ENCODE data around the gene TEX19. TPM values are rescaled to one million over a fixed set of nuclear protein-coding genes. Genes with fewer than 3 reads are reported as not detected.

The TEX19 gene
- total RNA-seq, 2 experiments from 2014 or later, result not detected

DNA sequence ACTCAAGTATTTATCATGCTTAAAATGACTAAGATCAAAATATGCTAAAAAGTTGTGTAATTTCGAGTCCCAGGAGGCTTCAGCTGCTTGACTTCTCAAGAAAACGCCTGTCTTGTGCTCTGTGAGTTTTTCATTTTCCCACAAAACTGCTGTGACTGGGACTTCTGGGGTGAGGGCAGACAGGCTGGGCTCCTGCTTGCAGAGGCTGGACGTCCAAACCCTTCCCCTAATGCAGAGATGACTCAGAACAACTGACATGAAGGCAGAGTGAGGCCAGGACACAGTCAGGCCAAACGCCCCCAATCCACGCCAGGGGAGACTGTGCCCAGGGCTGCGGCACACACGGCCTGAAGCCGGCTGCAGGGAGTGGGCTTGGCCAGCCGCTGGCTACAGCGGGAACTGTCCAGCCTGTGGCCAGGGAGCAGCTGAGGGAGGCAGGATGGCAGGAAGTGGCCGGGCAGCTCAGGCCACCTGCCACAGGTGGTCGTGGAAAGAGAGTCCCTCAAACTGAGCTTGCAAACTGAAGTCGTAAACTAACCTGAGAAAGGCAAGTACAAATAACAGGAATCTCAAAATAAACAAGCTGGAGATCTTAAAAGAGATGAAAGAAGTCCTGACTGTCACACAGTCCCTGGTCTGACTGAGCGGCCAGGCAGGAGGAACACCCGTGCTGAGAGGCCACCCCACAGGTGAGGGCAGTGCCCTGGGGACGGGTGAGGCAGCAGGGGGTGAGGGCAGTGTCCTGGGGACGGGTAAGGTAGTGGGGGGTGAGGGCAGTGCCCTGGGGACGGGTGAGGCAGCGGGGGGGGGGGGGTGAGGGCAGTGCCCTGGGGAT, 37.8 kb downstream of the TEX19 start:
- no peaks in the 10 kb centered on the region for H3K9me3 Mint-ChIP-seq
- ChIA-PET CTCF (no interaction called here), POLR2A (no interaction called here)
- H3K27me3 Mint-ChIP-seq, result no peaks in the 10 kb centered on the region
- DNase-seq, result no peak
- H3K4me3 Mint-ChIP-seq, result no peak overlapping the region
- H3K36me3 Mint-ChIP-seq, result peaks cover 4% of the 10 kb centered on the region
- intact Hi-C loops (cut with micrococcal nuclease), result no loop called here
- H3K27ac Mint-ChIP-seq, result no peak overlapping the region
- peaks cover 15% of the 10 kb centered on the region for H3K4me1 Mint-ChIP-seq (ENCODE audit: low read depth)

- Mint-ChIP-seq H3K9me3 (no peaks in the 10 kb centered on the region), H3K4me3 (no peak overlapping the region), H3K4me1 (ENCODE audit: low read depth) (peaks cover 16% of the 10 kb centered on the region), H3K27ac (no peak overlapping the region), H3K27me3 (no peaks in the 10 kb centered on the region), H3K36me3 (peaks cover 7% of the 10 kb centered on the region)
- ChIA-PET CTCF (interaction anchor here (0.6 kb wide), 2 partner anchors 27 to 46 kb away, joined by 3 to 4 read pairs; no protein-coding TSS in a partner anchor), POLR2A (no interaction called here)
- intact Hi-C loops (cut with micrococcal nuclease), result no loop called here
- DNase-seq, result no peak
Observed at GRCh38 chr17:82397449-82398335, 38.6 kb downstream of the TEX19 start.

GRCh38 chr17:82399041-82399441, 40.0 kb downstream of the TEX19 start:
- DNase-seq, result no peak
- Mint-ChIP-seq H3K4me1 (ENCODE audit: low read depth) (peaks cover 16% of the 10 kb centered on the region), H3K27me3 (no peaks in the 10 kb centered on the region), H3K36me3 (peaks cover 16% of the 10 kb centered on the region), H3K9me3 (no peaks in the 10 kb centered on the region), H3K27ac (no peak overlapping the region), H3K4me3 (no peak overlapping the region)
- ChIA-PET CTCF (interaction anchor here (0.6 kb wide), 1 partner anchor 82 kb away, joined by 3 read pairs; no protein-coding TSS in a partner anchor), POLR2A (interaction anchor here (0.7 to 1.6 kb wide), 2 partner anchors 29 to 101 kb away, joined by 3 read pairs; no protein-coding TSS in a partner anchor)
- intact Hi-C loops (cut with micrococcal nuclease), result no loop called here

DNA sequence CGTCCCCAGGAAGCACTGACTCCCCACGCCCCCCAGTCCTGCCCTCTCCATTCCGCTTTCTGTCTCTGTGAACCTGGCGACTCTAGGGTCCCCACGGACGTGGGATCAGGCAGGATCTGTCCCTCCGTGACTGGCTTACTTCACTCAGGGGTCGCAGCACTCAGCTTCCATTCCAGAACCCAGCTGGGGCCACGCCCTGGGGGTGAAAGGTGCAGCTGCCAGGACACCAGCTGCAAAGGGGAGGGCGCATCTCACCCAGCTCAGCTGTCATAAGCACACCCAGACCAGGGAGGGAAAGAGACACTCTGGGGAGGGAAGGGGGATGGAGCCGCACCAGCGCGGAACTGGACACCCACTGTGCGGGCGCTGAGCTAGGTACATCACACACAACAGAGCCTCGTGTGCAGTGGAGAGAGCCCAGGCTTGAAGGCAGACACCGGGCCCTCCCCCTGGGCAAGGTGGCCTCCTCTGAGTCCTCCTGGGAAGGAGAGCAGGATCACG, 40.6 kb downstream of the TEX19 start:
- DNase-seq, result no peak
- H3K9me3 Mint-ChIP-seq, result no peaks in the 10 kb centered on the region
- H3K4me1 Mint-ChIP-seq (ENCODE audit: low read depth), result peaks cover 16% of the 10 kb centered on the region
- no peak overlapping the region for H3K27ac Mint-ChIP-seq
- peaks cover 16% of the 10 kb centered on the region for H3K36me3 Mint-ChIP-seq
- ChIA-PET POLR2A (interaction anchor here (0.7 to 1.6 kb wide), 2 partner anchors 29 to 101 kb away, joined by 3 read pairs; no protein-coding TSS in a partner anchor), CTCF (interaction anchor here (0.7 kb wide), 1 partner anchor 14 kb away, joined by 3 read pairs; no protein-coding TSS in a partner anchor)
- H3K27me3 Mint-ChIP-seq, result no peaks in the 10 kb centered on the region
- no peak overlapping the region for H3K4me3 Mint-ChIP-seq
- intact Hi-C loops (cut with micrococcal nuclease), result no loop called here

DNA sequence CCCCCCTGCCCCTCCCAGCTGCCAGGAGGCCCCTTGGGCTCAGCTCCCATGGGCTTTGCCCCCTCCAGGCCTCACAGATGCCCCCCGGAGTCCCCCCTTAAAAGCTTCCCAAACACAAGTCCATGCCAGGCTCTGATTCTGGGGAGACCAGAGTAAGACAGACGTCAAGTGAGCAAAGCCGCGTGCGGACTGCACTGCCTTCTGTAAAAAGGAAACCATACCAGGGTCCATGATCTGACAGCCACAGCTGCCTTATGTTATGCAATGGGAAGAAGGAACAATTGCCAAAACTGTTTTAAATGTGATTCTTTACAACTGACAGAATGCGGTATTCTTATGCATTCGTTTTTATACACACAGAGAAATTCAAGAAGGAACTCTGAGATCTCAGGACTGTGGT, 41.2 kb downstream of the TEX19 start:
- H3K27me3 Mint-ChIP-seq, result no peaks in the 10 kb centered on the region
- no peak for DNase-seq
- peaks cover 16% of the 10 kb centered on the region for H3K4me1 Mint-ChIP-seq (ENCODE audit: low read depth)
- intact Hi-C loops (cut with micrococcal nuclease), result no loop called here
- ChIA-PET CTCF (interaction anchor here (0.6 to 0.7 kb wide), 2 partner anchors 14 to 180 kb away, joined by 3 read pairs; no protein-coding TSS in a partner anchor), POLR2A (no interaction called here)
- no peak overlapping the region for H3K27ac Mint-ChIP-seq
- no peak overlapping the region for H3K4me3 Mint-ChIP-seq
- peaks cover 17% of the 10 kb centered on the region for H3K36me3 Mint-ChIP-seq
- H3K9me3 Mint-ChIP-seq, result no peaks in the 10 kb centered on the region

- peak; percentile 80 for DNase-seq
- peaks cover 18% of the 10 kb centered on the region for H3K36me3 Mint-ChIP-seq
- H3K4me3 Mint-ChIP-seq, result peak overlapping the region; percentile 59
- H3K4me1 Mint-ChIP-seq (ENCODE audit: low read depth), result peaks cover 16% of the 10 kb centered on the region
- CTCF ChIA-PET, result interaction anchor here (0.6 kb wide), 2 partner anchors 99 to 180 kb away, joined by 3 read pairs; no protein-coding TSS in a partner anchor
- no peaks in the 10 kb centered on the region for H3K27me3 Mint-ChIP-seq
- POLR2A ChIA-PET, result no interaction called here
- peak overlapping the region; percentile 6 for H3K27ac Mint-ChIP-seq
- intact Hi-C loops (cut with micrococcal nuclease), result no loop called here
- H3K9me3 Mint-ChIP-seq, result no peaks in the 10 kb centered on the region
Observed at GRCh38 chr17:82400830-82401229, 41.8 kb downstream of the TEX19 start.

DNA sequence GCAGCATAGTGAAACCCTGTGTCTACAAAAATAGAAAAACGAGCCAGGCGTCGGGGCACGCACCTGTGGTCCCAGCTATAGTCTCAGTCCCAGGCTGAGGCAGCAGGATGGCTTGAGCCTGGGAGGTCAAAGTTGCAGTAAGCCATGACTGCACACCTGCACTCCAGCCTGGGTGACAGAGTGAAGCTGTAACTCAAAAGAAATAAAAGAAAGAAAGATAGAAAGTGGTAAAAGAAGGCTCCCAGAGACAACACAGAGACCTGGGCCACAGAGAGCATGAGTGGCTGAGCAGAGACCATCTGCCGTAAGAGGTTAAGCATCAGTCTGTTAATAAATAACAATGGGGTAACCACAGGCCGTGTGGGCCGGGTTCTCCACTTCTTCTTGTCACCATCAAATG, 43.8 kb downstream of the TEX19 start:
- Mint-ChIP-seq H3K36me3 (peaks cover 18% of the 10 kb centered on the region), H3K27me3 (no peaks in the 10 kb centered on the region), H3K4me1 (ENCODE audit: low read depth) (peaks cover 16% of the 10 kb centered on the region), H3K4me3 (no peak overlapping the region), H3K9me3 (no peaks in the 10 kb centered on the region), H3K27ac (no peak overlapping the region)
- ChIA-PET POLR2A (no interaction called here), CTCF (interaction anchor here (0.6 kb wide), 1 partner anchor 102 kb away, joined by 3 read pairs; no protein-coding TSS in a partner anchor)
- no peak for DNase-seq
- intact Hi-C loops (cut with micrococcal nuclease), result no loop called here

DNA sequence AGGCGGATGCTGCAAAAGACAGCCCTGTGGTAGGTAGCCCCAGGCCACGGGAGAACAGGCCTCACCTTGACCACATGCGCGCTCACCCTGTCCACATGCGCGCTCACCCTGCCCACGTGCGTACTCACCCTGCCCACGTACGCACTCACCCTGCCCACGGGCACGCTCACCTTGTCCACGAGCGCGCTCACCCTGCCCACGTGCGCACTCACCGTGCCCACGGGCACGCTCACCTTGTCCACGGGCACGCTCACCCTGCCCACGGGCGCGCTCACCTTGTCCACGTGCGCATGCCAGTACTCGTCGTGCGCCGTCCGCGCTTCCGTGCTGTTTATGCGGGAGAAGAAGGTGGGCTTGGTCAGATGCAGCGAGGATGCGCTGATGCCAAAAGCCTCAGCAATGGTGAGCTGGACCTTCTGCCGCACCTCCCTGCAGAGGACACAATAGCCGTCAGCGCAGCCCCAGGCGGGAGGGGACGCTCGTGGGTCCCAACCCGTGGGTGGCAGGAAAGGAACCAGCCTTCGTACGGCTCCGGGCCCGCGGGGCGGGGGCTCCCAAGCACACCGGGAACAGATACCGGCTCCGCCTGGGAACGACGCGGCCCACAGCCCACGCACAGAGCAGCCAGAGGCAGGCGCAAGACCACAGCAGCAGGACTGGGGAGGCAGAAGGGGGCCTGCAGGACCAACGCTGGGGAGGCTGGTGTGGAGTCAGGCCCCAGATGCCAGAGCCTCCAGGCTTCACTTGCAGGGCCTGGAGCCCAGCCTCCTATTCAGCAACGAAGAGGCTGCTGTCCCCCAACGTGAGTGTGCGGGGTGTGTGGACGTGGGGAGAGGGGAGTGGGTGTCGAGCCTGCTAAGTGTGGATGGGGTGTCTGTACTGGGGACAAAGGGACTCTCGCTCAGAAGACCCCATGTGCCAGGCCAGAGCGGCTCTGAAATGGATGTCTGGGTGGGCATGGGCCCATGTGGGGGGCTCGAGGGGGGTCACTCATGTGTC, 44.9 kb downstream of the TEX19 start:
- no peaks in the 10 kb centered on the region for H3K9me3 Mint-ChIP-seq
- no peak overlapping the region for H3K4me3 Mint-ChIP-seq
- no peaks in the 10 kb centered on the region for H3K27me3 Mint-ChIP-seq
- ChIA-PET CTCF (no interaction called here), POLR2A (no interaction called here)
- H3K36me3 Mint-ChIP-seq, result peaks cover 20% of the 10 kb centered on the region
- H3K4me1 Mint-ChIP-seq (ENCODE audit: low read depth), result peaks cover 16% of the 10 kb centered on the region
- intact Hi-C loops (cut with micrococcal nuclease), result no loop called here
- no peak overlapping the region for H3K27ac Mint-ChIP-seq
- DNase-seq, result no peak

DNA sequence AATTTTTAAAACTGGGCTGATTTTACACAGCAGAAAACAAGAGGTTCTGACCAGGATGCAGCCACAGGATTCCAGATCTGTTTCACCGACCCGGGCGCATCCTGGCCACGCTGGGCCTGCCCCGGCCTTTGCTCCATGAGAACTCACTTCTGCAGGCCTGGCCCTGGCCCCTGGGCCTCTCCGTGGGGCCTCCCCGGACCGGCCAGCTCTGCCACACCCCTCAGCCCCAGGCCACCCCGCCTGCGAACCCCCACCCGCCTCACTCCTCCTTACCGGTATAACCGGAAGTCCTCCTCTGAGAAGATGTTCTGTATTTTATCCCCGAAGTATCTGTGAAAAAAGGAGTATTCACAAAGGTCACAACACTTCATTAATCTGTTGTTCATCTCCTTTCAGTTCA, 46.0 kb downstream of the TEX19 start:
- no peaks in the 10 kb centered on the region for H3K9me3 Mint-ChIP-seq
- no peak for DNase-seq
- H3K4me3 Mint-ChIP-seq, result no peak overlapping the region
- ChIA-PET POLR2A (no interaction called here), CTCF (no interaction called here)
- H3K36me3 Mint-ChIP-seq, result peaks cover 20% of the 10 kb centered on the region
- H3K27me3 Mint-ChIP-seq, result no peaks in the 10 kb centered on the region
- intact Hi-C loops (cut with micrococcal nuclease), result no loop called here
- no peak overlapping the region for H3K27ac Mint-ChIP-seq
- H3K4me1 Mint-ChIP-seq (ENCODE audit: low read depth), result peaks cover 16% of the 10 kb centered on the region

- Mint-ChIP-seq H3K4me3 (no peak overlapping the region), H3K9me3 (no peaks in the 10 kb centered on the region), H3K36me3 (peaks cover 18% of the 10 kb centered on the region), H3K4me1 (ENCODE audit: low read depth) (peaks cover 10% of the 10 kb centered on the region), H3K27me3 (no peaks in the 10 kb centered on the region), H3K27ac (no peak overlapping the region)
- no peak for DNase-seq
- ChIA-PET CTCF (no interaction called here), POLR2A (no interaction called here)
- intact Hi-C loops (cut with micrococcal nuclease), result no loop called here
Observed at GRCh38 chr17:82406131-82406671, 47.2 kb downstream of the TEX19 start.

DNA sequence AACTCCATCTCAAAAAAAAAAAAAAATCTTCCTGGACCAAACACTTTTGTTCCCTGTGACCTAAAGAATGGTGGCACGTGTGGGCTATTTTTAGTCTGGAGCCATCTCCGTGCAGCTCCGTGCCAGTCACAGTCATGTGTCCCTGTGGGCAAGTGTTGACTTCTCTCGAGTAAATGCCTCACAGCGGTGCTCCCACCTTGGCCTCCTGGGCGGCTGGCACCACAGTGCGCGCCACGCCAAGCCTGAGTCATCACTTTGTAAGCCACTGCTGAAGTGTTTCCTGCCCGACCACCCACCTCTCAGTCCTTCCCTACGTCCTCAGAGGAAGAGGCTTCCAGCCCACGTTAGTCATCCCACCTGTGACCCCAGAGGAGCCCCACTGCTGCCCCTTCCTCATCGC, 48.2 kb downstream of the TEX19 start:
- ChIA-PET CTCF (interaction anchor here (1.0 kb wide), 1 partner anchor 56 kb away, joined by 3 read pairs; no protein-coding TSS in a partner anchor), POLR2A (no interaction called here)
- no peaks in the 10 kb centered on the region for H3K27me3 Mint-ChIP-seq
- no peak overlapping the region for H3K27ac Mint-ChIP-seq
- no peaks in the 10 kb centered on the region for H3K9me3 Mint-ChIP-seq
- intact Hi-C loops (cut with micrococcal nuclease), result no loop called here
- H3K36me3 Mint-ChIP-seq, result peaks cover 16% of the 10 kb centered on the region
- H3K4me1 Mint-ChIP-seq (ENCODE audit: low read depth), result peaks cover 5% of the 10 kb centered on the region
- H3K4me3 Mint-ChIP-seq, result no peak overlapping the region
- DNase-seq, result no peak
